HEK293T (cell line): Measurements from ENCODE around the gene CORO2A.

Experiments used
- ARNT ChIP-seq: fragments of 450-650 bp; IDR thresholded peaks from 2 replicates; pipeline ENCODE4 v1.6.1; 2017; ENCODE audit warnings: mild to moderate bottlenecking
- BHLHE40 ChIP-seq: fragments of 450-650 bp; IDR thresholded peaks from 2 replicates; pipeline ENCODE4 v1.6.1; 2016; ENCODE audit warnings: mild to moderate bottlenecking, moderate library complexity, borderline replicate concordance
- NFRKB ChIP-seq: fragments of 450-650 bp; IDR thresholded peaks from 2 replicates; pipeline ENCODE4 v1.6.1; 2016; ENCODE audit warnings: mild to moderate bottlenecking, moderate library complexity

- TF ChIP-seq BHLHE40 (no peak), NFRKB (no peak), ARNT (no peak)
Measured at GRCh38 chr9:98207606-98208005, 15.2 kb upstream of the CORO2A start.
